ENCODE measurements around the gene RBM47. TPM values are rescaled to one million over a fixed set of nuclear protein-coding genes. Genes with fewer than 3 reads are reported as not detected.
"Not testable (repeated sequence)": the region's sequence is repeated elsewhere in the genome, so short reads cannot be mapped to it uniquely, and the experiment has no call there.

RBM47 gene
- total RNA-seq, 1 experiment from 2014 or later = 18.0 TPM

DNA sequence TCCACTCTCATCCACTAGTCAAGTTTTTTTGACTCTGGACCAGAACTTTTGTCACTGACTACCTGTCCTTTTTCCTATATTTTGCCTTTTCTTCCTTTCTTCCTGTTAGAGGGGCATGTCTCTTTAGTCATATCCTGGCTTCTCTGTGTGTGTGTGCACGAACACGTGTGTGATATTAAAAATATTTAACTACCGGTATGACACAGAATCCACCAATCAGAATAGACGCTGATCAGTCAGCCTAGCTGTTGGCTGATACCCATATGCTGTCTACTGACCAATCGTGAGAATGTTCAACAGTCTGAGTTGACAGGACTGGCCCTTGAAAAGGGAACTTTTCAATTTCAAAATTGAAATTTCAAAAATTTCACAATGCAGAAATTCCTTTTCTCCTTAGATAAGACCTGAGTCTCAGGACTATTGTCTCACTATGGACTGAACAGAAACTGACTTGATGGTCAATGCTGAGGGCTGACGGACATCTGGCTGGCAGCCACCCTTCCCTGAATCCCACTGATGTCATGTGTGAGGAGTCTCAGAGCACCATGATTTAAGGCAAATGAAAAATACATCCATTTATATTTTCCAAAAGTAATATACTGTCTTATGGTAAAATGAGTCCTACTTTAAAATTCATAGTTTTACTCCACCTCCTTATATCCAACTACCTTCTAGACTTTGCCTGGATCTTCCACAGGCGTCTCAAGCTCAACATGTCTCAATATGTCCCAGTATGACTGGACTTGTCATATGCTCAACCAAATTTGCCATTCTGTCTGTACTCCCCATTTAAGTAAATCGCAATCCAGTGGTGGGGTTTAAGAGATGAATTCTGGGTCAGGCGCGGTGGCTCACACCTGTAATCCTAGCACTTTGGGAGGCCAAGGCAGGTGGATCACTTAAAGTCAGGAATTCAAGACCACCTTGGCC is 216.5 kb downstream of the RBM47 start:
- no peak for DNase-seq (ENCODE audit: low read depth)

DNA sequence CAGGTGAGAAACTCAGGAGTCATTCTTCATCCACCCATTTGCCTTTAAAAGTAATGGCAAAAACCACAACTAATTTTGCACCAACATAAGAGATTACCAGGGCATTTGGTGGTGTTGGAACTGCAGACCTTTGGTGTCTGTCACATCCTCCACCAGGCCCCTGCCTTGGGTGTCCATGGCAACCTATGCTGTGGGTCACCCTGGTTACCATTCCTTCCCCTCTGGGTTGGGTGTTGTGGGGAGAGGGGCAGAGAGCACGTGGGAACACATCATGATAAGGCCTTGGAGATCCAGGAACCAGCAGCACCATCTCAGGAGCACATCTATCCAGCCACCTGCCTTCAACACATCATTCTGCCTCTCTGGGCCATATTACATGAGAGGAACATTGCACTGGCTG is 217.3 kb downstream of the RBM47 start:
- DNase-seq (ENCODE audit: low read depth) = no peak

DNA sequence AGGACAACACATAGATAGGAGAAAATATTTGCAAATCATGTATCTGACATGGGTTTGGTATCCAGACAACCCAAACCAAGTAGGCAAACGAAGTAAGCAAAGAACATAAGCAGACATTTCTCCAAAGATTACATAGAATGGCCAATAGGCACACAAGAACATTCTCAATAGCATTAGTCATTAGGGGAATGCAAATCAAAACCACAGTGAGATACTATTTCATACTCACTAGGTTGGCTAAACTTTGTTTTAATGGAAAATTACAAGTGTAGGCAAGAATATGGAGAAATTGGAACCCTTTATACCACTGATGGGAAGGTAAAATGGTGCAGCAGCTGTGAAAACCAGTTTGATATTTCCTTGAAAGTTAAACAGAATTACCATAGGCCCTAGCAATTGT is 219.8 kb downstream of the RBM47 start:
- DNase-seq (ENCODE audit: low read depth) = peak; percentile 79

DNA sequence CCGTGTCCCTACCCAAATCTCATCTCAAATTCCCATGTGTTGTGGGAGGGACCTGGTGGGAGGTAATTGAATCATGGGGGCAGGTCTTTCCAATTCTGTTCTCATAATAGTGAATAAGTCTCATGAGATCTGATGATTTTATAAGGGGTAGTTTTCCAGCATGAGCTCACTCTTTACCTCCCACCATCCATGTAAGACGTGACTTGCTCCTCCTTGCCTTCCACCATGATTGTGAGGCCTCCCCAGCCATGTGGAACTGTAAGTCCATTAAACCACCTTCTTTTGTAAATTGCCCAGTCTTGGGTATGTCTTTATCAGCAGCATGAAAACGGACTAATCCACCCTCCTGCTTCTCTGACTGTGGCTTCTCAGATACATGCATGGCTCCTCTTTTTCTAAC is 222.2 kb downstream of the RBM47 start:
- not testable (repeated sequence) for DNase-seq (ENCODE audit: low read depth)

DNA sequence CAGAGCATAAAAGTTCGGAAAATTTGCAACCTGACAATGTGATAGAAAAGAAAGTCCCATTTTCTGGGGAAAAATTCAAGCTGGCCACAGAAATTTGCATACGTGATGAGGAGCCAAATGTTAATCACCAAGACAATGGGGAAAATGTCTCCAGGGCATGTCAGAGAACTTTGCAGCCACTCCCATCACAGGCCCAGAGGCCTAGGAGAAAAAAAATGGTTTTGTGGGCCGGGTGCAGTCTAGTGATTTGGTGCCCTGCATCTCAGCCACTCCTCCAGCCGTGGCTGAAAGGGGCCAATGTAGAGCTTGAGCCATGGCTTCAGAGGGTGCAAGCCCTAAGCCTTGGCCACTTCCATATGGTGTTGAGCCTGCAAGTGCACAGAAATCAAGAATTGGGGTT is 223.3 kb downstream of the RBM47 start:
- DNase-seq (ENCODE audit: low read depth) = no peak

DNA sequence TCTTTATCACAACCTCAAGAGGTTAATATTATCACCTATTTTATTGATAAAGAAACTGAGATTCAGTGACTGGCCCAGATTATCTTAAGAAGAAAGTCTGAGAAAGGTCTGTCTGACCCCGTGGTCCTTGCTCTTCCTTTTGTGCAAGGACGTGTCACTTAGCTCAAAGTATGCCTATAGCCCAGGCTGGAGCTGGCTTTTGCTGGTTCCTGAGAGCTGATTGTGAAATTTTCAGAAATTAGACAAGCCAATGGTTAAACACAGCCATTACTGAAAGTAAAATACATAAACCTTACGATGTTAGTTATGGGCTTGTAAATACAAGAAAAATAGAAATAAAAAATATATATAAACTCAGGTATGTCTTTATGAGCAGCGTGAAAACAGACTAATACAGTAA is 224.5 kb downstream of the RBM47 start:
- no peak for DNase-seq (ENCODE audit: low read depth)

DNA sequence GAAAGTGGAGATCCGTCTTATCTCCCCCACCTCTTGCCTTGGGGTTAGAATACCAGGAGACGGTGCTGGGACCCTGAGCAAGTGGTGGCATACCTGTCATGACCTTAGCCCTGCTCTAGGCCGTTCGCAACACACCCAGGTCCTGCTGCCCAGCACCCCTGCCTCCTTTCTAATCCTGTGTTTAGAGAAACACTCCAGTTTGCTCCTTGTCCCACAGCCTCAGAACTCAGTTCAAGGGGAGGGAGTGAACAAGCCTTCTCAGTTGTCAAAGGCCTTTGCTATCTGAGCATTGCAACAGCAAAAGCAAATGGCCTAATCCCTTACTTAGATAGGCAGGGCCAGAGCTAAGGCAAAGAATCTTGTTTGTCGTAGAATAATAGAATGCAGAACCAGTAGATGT is 226.6 kb downstream of the RBM47 start:
- no peak for DNase-seq (ENCODE audit: low read depth)

DNA sequence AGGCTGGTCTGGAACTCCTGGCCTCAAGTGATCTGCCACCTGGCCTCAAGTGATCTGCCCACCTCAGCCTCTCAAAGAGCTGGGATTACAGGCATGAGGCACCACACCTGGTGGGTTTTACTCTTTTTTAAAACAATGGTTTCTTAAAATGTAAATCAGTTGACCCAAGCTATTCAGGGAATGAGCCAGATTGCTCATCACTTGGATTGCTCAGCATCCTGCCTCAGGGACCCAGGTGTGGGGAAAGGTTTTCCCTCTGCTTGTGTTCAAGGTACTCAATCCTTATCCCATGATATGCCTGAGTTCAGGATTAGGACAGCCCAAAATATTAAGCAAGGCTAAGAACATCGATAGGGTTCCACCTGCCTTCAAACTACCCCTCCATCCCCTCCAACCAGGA is 227.1 kb downstream of the RBM47 start:
- DNase-seq (ENCODE audit: low read depth) = no peak

DNA sequence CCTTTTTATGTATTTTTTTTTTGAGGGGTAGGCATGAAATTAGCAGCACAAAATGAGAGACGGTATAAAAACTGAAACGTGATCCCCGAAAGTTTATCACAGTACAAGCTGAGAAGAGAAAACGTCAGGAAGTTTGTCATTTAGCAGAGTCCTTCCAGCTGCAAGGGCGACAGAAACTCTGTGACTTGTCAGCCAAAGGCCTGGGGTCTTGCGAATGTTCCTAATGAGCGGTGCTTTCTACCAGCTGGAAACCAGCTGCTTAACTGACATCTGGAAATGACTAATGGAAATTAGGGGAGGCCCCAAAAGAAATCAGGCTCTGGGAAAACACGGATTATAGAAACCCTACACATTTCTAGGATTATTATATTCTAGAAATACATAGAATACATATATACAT is 228.0 kb downstream of the RBM47 start:
- no peak for DNase-seq (ENCODE audit: low read depth)

DNA sequence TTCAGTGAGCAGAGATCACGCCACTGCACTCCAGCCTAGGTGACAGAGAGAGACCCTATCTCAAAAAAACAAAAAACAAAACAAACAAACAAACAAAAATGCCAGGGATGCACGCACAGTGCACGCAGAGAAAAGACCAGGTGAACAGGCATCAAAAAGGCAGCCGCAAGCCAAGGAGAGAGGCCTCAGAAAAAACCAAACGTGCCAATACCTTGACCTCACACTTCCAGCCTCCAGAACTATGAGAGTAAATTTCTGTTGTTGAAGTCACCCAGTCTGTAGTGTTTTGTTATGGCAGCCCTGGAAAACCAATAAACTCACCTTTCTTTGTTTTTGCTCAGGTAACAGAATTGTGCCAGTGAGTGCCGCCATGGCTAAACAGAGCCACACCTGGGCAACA is 228.6 kb downstream of the RBM47 start:
- DNase-seq (ENCODE audit: low read depth) = no peak

DNA sequence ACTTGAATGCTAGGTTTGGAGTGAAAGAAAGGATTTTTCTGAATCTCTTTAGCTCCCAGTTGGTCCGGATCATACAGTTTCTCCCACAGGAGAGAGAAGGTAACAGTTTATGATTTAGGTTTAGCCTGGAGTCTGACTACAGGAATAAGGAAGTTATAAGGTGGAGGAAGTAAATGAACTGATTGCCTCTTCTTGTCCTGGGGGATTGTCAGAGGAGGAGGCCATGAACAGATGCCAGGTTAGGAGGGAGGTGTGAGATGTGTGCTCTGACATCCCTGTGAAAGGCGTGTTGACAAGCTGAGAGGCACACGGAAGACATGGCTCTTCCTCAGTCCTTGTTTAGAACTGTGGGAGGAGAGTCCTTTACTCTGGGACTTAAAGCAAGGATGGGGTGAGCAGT is 230.1 kb downstream of the RBM47 start:
- no peak for DNase-seq (ENCODE audit: low read depth)

DNA sequence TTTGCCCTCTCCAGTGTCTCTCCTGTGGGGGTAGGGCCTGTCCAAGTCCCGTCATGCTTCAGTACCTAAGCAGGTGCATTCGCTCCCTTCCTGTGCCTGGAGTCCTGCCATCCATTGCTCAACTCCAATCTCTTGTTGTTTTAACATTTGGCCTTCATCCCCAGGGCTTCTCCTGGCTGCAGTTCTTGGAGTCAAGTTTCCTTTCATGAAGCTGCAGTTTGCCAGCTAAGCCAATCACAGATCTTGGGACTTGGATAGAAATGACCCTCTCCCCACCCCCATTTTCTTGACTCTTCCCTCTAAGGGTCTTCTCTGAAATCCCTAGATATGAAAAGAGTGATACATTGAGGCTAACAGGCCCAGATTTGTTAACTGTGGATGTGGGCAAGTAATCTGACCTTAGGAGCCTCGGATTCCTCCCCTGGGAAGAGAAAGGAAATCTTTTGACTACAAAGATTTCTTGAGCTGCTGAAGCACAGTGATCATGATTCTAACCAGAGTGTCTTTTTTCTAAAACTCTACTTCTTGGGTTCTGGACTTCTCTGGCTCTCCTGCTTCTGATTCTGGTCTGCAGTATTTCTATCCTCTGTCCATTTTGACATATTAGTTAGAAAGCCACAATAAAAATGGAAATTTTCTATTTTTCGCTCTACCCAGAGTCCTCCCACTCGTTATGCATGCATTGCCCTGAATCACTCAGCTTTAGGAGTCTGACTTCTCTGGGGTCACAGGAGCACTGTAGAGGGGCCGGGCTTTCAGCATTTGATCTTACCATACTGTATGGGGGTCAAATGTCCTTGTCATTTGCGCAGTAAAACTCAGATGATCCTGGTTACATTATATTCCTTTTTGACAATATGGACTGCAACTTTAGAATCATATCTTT is 233.5 kb downstream of the RBM47 start:
- peak; percentile 36 for DNase-seq (ENCODE audit: low read depth)

DNA sequence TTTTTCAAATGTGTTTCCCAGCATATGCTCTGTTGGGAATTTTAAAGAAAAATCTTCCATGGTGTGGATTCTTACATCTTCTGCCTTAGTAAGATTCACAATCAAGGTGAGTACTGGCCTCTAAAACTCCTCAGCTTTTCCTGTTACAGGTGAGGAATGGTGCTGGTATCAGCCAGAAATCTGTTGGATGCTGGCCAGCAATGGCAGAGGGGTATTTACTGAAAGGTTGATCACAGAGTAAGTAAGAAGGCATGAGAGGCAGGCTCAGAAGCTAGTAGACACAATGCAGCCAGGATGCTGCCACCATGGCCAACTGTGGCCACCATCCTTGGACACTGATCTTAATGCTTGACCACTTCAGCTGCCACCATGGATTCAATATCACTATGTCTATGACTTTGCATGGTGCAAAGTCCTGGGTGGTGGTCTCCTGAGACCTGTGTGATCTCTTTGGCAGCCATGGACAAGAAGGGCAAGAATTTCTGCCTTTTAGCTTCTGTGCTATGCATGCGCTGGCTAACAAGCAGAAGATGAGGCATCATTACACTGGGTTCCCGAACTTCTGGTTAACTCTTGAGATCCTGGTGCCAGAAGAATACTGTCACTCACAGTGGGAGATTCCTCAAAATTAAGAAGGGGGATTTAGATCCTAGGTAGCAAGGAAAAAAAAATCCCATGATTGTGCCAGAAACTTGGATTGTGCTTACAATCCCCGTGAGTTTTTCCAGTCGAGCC is 234.3 kb downstream of the RBM47 start:
- no peak for DNase-seq (ENCODE audit: low read depth)

DNA sequence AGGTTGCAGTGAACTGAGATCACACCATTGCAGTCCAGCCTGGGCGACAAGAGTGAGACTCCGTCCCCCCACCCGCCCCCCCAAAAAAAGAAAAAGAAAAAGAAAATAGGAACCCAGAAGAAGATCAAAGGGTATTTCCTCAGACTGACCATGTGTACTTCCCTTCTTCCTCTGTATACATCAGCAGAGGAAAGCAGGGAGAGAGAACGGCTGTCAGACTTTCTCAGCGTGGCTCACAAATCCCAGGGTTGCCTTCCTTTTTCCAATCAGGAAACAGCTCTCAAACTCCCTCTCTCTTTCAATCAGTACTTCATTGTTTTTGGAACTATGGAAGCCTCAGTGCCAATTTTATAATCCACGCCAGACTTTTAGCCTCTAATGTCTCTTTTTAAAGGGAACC is 235.4 kb downstream of the RBM47 start:
- DNase-seq (ENCODE audit: low read depth) = no peak

DNA sequence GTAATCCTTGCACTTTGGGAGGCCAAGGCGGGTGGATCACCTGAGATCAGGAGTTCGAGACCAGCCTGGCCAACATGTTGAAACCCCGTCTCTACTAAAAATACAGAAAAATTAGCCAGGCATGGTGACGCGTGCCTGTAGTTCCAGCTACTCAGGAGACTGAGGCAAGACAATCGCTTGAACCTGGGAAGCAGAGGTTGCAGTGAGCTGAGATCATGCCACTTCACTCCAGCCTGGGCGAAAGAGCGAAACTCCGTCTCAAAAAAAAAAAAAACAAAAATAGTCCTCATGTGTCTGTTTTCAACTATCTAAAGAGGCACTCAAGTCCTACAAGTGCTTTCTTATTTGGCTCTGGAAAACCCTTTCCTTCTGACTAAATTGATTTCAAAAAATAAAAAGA is 237.4 kb downstream of the RBM47 start:
- not testable (repeated sequence) for DNase-seq (ENCODE audit: low read depth)

DNA sequence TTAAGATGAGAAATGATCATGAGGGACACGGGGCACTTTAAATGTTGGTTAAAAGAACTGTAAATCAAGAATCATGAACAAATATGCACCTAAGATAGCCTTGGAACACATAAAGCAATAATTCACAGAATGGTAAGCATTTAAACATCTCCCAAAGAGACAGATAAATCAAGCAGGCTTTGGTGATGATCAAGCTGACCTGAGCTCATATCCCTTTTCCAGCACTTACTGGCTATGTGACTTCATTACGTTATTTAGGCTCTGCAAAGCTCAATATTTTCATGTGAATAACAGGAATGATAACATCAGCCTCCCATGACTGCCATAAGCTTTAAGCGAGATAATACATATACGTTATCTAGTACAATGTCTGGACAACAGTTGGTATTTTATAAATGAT is 239.7 kb downstream of the RBM47 start:
- no peak for DNase-seq (ENCODE audit: low read depth)

DNA sequence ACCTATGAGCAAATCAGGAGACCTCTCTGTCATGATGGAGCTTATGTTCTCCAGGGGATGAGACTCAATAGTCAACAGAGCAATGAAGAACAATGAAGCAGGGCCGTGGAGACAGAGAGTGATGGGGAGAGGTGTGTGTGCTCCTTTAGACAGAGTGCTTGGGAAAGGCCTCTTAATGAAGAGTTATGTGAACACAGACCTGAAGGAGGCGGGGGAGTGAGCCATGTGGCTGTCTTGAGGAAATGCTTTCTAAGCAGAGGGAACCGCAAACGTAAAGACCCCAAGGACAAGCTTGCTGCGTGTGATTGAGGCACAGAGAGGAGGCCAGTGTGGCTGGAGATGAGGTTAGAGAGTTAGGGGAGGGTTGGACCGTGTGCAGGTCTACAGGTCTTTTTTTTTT is 241.4 kb downstream of the RBM47 start:
- no peak for DNase-seq (ENCODE audit: low read depth)

DNA sequence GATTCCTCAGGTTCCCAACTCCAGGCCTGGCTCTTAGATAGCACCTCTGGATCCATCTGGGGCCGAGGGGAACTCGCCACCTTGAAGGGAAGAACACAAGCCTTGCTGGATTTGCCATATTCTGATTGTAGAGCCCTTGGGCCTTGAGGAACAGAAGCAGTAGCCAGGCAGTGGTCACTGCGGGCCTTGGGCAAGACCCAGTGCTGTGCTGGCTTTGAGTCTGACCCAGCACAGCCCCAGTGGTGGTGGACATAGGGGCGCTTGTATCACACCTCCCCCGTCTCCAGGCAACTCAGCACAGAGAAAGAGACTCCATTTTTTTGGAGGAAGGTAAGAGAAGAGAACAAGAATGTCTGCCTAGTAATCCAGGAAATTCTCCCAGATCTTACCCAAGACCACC is 249.0 kb downstream of the RBM47 start:
- no peak for DNase-seq (ENCODE audit: low read depth)

DNA sequence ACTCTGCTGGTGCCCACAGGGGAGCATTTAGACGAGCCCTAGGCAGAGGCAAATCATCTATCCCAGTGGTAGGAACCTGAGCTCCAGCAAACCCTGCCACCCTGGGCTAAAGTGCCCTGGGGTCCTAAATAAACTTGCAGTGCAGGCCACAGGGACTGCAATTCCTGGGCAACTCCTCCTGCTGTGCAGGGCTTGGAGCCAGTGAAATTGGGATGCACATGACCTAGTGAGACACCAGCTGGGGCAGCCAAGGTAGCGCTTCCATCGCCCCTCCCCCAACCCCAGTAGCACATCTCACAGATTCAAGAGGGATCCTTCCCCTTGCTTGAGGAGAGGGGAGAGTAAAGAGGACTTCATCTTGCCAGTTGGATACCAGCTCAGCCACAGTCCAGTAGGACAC is 250.4 kb downstream of the RBM47 start:
- no peak for DNase-seq (ENCODE audit: low read depth)

DNA sequence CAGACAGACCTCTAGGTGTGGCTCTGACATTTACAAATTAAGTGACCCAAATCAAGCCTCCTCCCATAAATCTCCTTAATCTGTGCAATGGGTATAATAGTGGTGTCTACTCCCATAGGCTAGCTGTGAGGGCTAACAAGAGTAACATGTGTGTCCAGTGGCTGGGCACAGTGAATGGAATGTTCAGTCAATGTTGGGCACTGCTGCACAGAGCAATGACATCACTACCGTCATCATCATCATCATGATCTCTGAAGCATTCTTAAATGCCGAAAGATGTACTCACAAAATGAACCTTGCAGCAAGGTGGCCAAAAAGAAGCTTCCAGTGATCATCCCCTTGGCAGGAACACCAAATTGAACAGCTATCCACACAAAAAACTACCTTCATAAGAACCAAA is 251.0 kb downstream of the RBM47 start:
- no peak for DNase-seq (ENCODE audit: low read depth)

DNA sequence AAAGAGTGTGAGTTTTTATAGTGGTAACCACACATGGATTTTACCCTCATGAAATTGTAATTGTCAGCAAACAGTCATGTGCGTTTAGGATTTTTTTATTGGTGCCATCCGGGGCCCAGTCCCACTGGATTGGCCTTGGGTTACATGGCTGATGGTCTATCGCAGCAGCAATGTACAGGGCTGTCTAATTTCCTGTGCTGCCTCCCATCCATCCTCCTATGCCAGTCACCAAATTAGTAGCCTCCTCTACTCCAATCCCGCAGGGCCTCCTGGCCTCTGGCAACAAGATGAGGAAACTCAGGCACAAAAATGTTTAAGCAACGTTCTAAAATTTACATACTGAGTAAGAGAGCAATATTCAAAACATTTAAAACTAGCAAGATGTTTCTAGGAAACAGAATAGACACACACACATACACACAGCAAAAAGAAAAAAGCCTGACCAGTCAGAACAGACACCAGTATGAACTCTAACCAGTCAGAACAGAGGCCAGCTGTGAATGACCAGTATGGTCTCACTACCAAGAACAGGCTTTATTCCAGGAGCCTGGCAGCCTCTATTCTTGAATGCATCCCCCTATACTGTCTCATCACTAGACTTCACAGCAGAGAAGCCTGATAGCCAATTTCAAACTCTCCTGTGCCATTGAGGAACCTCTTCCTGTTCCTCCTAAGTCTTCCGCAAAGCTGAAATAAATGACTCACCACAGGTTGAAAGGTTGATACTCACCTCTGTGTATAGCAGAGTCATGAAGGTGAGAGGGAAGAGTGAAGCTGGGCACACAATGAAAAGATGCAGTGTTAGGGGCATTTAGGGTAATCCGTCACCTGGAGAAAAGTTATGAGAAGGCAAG is 251.9 kb downstream of the RBM47 start:
- DNase-seq (ENCODE audit: low read depth) = peak; percentile 35
